Measurements from ENCODE around the gene RNPEP. TPM values are rescaled to one million over a fixed set of nuclear protein-coding genes. Genes with fewer than 3 reads are reported as not detected.
"Not testable (repeated sequence)": the region's sequence is repeated elsewhere in the genome, so short reads cannot be mapped to it uniquely, and the experiment has no call there.

The RNPEP gene
- total RNA-seq, 2 experiments from 2014 or later: 14.7 to 52.1 TPM

GRCh38 chr1:201939574-201939973, 42.9 kb upstream of the RNPEP start:
- Histone ChIP-seq H3K36me3 (ENCODE audit: insufficient read depth, low read length) (no peaks in the 10 kb centered on the region), H4K20me1 (ENCODE audit: insufficient read depth, low read length) (no peaks in the 10 kb centered on the region), H3K27ac (ENCODE audit: low read depth, low read length, poor library complexity, severe bottlenecking) (no peak overlapping the region), H3K4me2 (ENCODE audit: low read length) (no peak overlapping the region), H3K9me2 (ENCODE audit: insufficient read depth, low read length) (no peaks in the 10 kb centered on the region), H3K4me3 (ENCODE audit: low read depth, low read length, poor library complexity, severe bottlenecking) (no peak overlapping the region), H3K4me1 (ENCODE audit: insufficient read depth, low read length, poor library complexity, severe bottlenecking) (no peaks in the 10 kb centered on the region), H3K79me2 (ENCODE audit: insufficient read depth, low read depth, low read length) (no peaks in the 10 kb centered on the region), H2AFZ (ENCODE audit: low read length) (no peak overlapping the region), H3K9me3 (ENCODE audit: low read length) (no peaks in the 10 kb centered on the region)
- POLR2A ChIA-PET: interaction anchor here (0.7 kb wide), 1 partner anchor 28 kb away, joined by 3 read pairs; no protein-coding TSS in a partner anchor
- DNase-seq (ENCODE audit: low spot score): no peak
- BruUV-seq (replicated peaks): no TSS peak
- CTCF ChIA-PET (ENCODE audit: unreplicated experiment): no interaction called here
- TF ChIP-seq EZH2phosphoT487 (IDR thresholded peaks at IDR 0.05; ENCODE audit: borderline replicate concordance, low read depth, low read length) (no peak), CTCF (conservative IDR thresholded peaks at IDR 0.05; ENCODE audit: low read length) (no peak)
- intact Hi-C loops (cut with micrococcal nuclease; ENCODE audit: unreplicated experiment): no loop called here

GRCh38 chr1:201940316-201940715, 42.1 kb upstream of the RNPEP start:
- intact Hi-C loops (cut with micrococcal nuclease; ENCODE audit: unreplicated experiment); H3K27ac ChIP-seq (ENCODE audit: low read depth, low read length, poor library complexity, severe bottlenecking); POLR2A ChIA-PET: not testable (repeated sequence)

GRCh38 chr1:201941420-201942128, 40.9 kb upstream of the RNPEP start:
- BruUV-seq (replicated peaks): no TSS peak
- no peaks in the 10 kb centered on the region for H3K9me3 ChIP-seq (ENCODE audit: low read length)
- H3K36me3 ChIP-seq (ENCODE audit: insufficient read depth, low read length): no peaks in the 10 kb centered on the region
- H3K4me3 ChIP-seq (ENCODE audit: low read depth, low read length, poor library complexity, severe bottlenecking): no peak overlapping the region
- H4K20me1 ChIP-seq (ENCODE audit: insufficient read depth, low read length): no peaks in the 10 kb centered on the region
- H2AFZ ChIP-seq (ENCODE audit: low read length): no peak overlapping the region
- CTCF ChIA-PET (ENCODE audit: unreplicated experiment): no interaction called here
- no peaks in the 10 kb centered on the region for H3K4me1 ChIP-seq (ENCODE audit: insufficient read depth, low read length, poor library complexity, severe bottlenecking)
- TF ChIP-seq EZH2phosphoT487 (IDR thresholded peaks at IDR 0.05; ENCODE audit: borderline replicate concordance, low read depth, low read length): no peak
- no peak for TF ChIP-seq CTCF (conservative IDR thresholded peaks at IDR 0.05; ENCODE audit: low read length)
- intact Hi-C loops (cut with micrococcal nuclease; ENCODE audit: unreplicated experiment): no loop called here
- H3K4me2 ChIP-seq (ENCODE audit: low read length): no peak overlapping the region
- no peak overlapping the region for H3K27ac ChIP-seq (ENCODE audit: low read depth, low read length, poor library complexity, severe bottlenecking)
- no peaks in the 10 kb centered on the region for H3K9me2 ChIP-seq (ENCODE audit: insufficient read depth, low read length)
- DNase-seq (ENCODE audit: low spot score): no peak
- no peaks in the 10 kb centered on the region for H3K79me2 ChIP-seq (ENCODE audit: insufficient read depth, low read depth, low read length)
- POLR2A ChIA-PET: interaction anchor here (0.6 kb wide), 1 partner anchor 21 kb away, joined by 15 read pairs; no protein-coding TSS in a partner anchor

More at GRCh38 chr1:201940316-201940715, 42.1 kb upstream of the RNPEP start:
- not testable (repeated sequence) for H3K4me3 ChIP-seq (ENCODE audit: low read depth, low read length, poor library complexity, severe bottlenecking); BruUV-seq (replicated peaks); H3K79me2 ChIP-seq (ENCODE audit: insufficient read depth, low read depth, low read length); H3K4me1 ChIP-seq (ENCODE audit: insufficient read depth, low read length, poor library complexity, severe bottlenecking); H3K9me2 ChIP-seq (ENCODE audit: insufficient read depth, low read length); H4K20me1 ChIP-seq (ENCODE audit: insufficient read depth, low read length); H3K9me3 ChIP-seq (ENCODE audit: low read length); H2AFZ ChIP-seq (ENCODE audit: low read length); DNase-seq (ENCODE audit: low spot score); H3K36me3 ChIP-seq (ENCODE audit: insufficient read depth, low read length); H3K4me2 ChIP-seq (ENCODE audit: low read length)
- CTCF ChIA-PET (ENCODE audit: unreplicated experiment): interaction anchor here (0.6 to 0.7 kb wide), 2 partner anchors 59 to 191 kb away, joined by 5 read pairs; no protein-coding TSS in a partner anchor
